HEK293 (cell line): Measurements from ENCODE around the gene RETREG3.

Experiments
- CTCF ChIP-seq: fragments of 450-650 bp; formaldehyde crosslinking; IDR thresholded peaks from 2 replicates; pipeline ENCODE4 v1.5.1; 2016; ENCODE audit warnings: missing biosample characterization, missing genetic modification characterization
- ZNF37A ChIP-seq: fragments of 450-650 bp; IDR thresholded peaks from 2 replicates; pipeline ENCODE4 v1.5.1; 2018; ENCODE audit warnings: missing biosample characterization, missing genetic modification characterization
- ZNF514 ChIP-seq: fragments of 450-650 bp; formaldehyde crosslinking; IDR thresholded peaks from 2 replicates; pipeline ENCODE4 v1.5.1; 2016; ENCODE audit warnings: missing biosample characterization, missing genetic modification characterization

- no peak for TF ChIP-seq ZNF37A (tag by site-specific recombination)
- TF ChIP-seq ZNF514 = no peak
- no peak for TF ChIP-seq CTCF (tag by site-specific recombination)
Measured at GRCh38 chr17:42574463-42574862, 34.7 kb downstream of the RETREG3 start.
